Osteocyte (in vitro differentiated cells): ENCODE measurements around the gene SPATA16. TPM values are rescaled to one million over a fixed set of nuclear protein-coding genes. Genes with fewer than 3 reads are reported as not detected.

Experiments
- DNase-seq: peaks from one replicate; pipeline ENCODE4 v3.0.0; 2021; ENCODE audit warnings: mixed read lengths; ENCODE audit not compliant: unreplicated experiment; ENCODE audit errors: extremely low spot score
- H3K27ac Mint-ChIP-seq: one replicate; pipeline ENCODE4 v1.8.0; 2021; ENCODE audit warnings: mild to moderate bottlenecking, mixed read lengths; ENCODE audit not compliant: unreplicated experiment
- H3K27me3 Mint-ChIP-seq: one replicate; pipeline ENCODE4 v1.8.0; 2021; ENCODE audit warnings: mixed read lengths; ENCODE audit not compliant: unreplicated experiment
- H3K36me3 Mint-ChIP-seq: one replicate; pipeline ENCODE4 v1.8.0; 2021; ENCODE audit warnings: mixed read lengths; ENCODE audit not compliant: unreplicated experiment
- H3K4me1 Mint-ChIP-seq: one replicate; pipeline ENCODE4 v1.8.0; 2021; ENCODE audit warnings: mixed read lengths; ENCODE audit not compliant: unreplicated experiment
- H3K4me3 Mint-ChIP-seq: one replicate; pipeline ENCODE4 v1.8.0; 2021; ENCODE audit warnings: mild to moderate bottlenecking, moderate library complexity, mixed read lengths; ENCODE audit not compliant: unreplicated experiment
- H3K9me3 Mint-ChIP-seq: one replicate; pipeline ENCODE4 v1.8.0; 2021; ENCODE audit warnings: mixed read lengths; ENCODE audit not compliant: unreplicated experiment
- total RNA-seq: library from RNA; stranded (reverse); gene quantifications from 2 replicates; pipeline ENCODE4 v1.2.1, GENCODE V29; 2021
- TF ChIP-seq, protein P1 (sequence below): fragments of 200-600 bp; sonication (generic); IDR thresholded peaks from 2 replicates; pipeline ENCODE4 v1.5.0; 2021; ENCODE audit warnings: antibody characterized with exemption, mild to moderate bottlenecking, moderate library complexity

Gene SPATA16
- total RNA-seq, 1 donor from 2014 or later = not detected

- H3K4me3 Mint-ChIP-seq = no peak overlapping the region
- H3K4me1 Mint-ChIP-seq = peaks cover 11% of the 10 kb centered on the region
- H3K9me3 Mint-ChIP-seq = peaks cover 5% of the 10 kb centered on the region
- H3K36me3 Mint-ChIP-seq = no peaks in the 10 kb centered on the region
- no peak for DNase-seq
- TF ChIP-seq, protein P1, sequence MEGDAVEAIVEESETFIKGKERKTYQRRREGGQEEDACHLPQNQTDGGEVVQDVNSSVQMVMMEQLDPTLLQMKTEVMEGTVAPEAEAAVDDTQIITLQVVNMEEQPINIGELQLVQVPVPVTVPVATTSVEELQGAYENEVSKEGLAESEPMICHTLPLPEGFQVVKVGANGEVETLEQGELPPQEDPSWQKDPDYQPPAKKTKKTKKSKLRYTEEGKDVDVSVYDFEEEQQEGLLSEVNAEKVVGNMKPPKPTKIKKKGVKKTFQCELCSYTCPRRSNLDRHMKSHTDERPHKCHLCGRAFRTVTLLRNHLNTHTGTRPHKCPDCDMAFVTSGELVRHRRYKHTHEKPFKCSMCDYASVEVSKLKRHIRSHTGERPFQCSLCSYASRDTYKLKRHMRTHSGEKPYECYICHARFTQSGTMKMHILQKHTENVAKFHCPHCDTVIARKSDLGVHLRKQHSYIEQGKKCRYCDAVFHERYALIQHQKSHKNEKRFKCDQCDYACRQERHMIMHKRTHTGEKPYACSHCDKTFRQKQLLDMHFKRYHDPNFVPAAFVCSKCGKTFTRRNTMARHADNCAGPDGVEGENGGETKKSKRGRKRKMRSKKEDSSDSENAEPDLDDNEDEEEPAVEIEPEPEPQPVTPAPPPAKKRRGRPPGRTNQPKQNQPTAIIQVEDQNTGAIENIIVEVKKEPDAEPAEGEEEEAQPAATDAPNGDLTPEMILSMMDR = no peak
- H3K27ac Mint-ChIP-seq = no peak overlapping the region
- no peaks in the 10 kb centered on the region for H3K27me3 Mint-ChIP-seq
Measured at GRCh38 chr3:172913911-172914655, 227.0 kb downstream of the SPATA16 start.

GRCh38 chr3:172911142-172911541, 229.9 kb downstream of the SPATA16 start:
- H3K4me1 Mint-ChIP-seq = peaks cover 3% of the 10 kb centered on the region
- TF ChIP-seq, protein P1 = no peak
- no peak overlapping the region for H3K27ac Mint-ChIP-seq
- H3K4me3 Mint-ChIP-seq = no peak overlapping the region
- H3K27me3 Mint-ChIP-seq = peaks cover 6% of the 10 kb centered on the region
- H3K9me3 Mint-ChIP-seq = peaks cover 5% of the 10 kb centered on the region
- no peak for DNase-seq
- no peaks in the 10 kb centered on the region for H3K36me3 Mint-ChIP-seq

DNA sequence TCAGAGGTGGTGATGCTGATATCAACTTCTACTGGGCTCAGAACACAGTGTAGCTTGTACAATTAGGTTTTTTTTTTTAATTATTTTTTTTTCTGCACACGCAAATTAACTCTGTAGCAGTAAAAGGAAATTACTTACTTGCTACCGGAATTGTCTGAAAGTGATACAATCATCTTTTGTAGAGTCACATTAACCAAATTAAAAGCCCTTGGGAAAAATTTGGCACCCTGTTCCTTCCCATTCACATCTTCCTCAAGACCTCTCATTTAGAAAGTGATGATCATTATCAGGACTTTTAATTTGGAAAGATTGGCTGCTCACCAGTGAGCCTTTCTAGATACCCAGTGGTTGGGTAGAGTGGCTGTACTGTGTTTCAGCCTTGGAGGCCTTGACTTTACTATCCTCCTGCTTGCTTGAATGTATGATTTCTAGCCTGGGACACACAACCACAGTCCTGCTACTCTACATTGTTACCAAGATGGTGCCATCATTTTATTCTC, 232.2 kb downstream of the SPATA16 start:
- no peak for DNase-seq
- no peaks in the 10 kb centered on the region for H3K36me3 Mint-ChIP-seq
- H3K9me3 Mint-ChIP-seq = peaks cover 5% of the 10 kb centered on the region
- no peak overlapping the region for H3K27ac Mint-ChIP-seq
- peaks cover 10% of the 10 kb centered on the region for H3K27me3 Mint-ChIP-seq
- H3K4me1 Mint-ChIP-seq = no peaks in the 10 kb centered on the region
- no peak overlapping the region for H3K4me3 Mint-ChIP-seq
- TF ChIP-seq, protein P1 = no peak

DNA sequence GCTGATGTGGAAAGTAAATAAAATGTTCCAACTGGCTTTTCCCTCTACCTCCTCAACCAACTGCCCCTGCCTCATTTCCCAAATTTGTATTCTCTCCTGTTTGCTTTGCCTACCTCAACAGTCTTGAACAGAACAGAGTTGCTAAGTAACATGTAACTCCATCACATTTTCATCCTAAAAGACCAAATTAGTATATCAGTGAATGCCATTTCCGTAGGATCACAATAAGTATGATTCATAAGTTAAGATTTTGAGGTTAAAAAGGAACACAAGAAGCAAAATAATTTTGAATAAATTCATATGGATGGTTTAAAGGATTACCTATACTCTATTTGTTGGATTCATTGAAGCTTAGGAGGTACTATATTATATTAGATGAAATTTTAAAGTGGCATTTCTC, 235.6 kb downstream of the SPATA16 start:
- H3K9me3 Mint-ChIP-seq = no peaks in the 10 kb centered on the region
- DNase-seq = no peak
- H3K4me1 Mint-ChIP-seq = no peaks in the 10 kb centered on the region
- TF ChIP-seq, protein P1 = no peak
- peaks cover 13% of the 10 kb centered on the region for H3K27me3 Mint-ChIP-seq
- H3K27ac Mint-ChIP-seq = no peak overlapping the region
- H3K4me3 Mint-ChIP-seq = no peak overlapping the region
- H3K36me3 Mint-ChIP-seq = no peaks in the 10 kb centered on the region

DNA sequence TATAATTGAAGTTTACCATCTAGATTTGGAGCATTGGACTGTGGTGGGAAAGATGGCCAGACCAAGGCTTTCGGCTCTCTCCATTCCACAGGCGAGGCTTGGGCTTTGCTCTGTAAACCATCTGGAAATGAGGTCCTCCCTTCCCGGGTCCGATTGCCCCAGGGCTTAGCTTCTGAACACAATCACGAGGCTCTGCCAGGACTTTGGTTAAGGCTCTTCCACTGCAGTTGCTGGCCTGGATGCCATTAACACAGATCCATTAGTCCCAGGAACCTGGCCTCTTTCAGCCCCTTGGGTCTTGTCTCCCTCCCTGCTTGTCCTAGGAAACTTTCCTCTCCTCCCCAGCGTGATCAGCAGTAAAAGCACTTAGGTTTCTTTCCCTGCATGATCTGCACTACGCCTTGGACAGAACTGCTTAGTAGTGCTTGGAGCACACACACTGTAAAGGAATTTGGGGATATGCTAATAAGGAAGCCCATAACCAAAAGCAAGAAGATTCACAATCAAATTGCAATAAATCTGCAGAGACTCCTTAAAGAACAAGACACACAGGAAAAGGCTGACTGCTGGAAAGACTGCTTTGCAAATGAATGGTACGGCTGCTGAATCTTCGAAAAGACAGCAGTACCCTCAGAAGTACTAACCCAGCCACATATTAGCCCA, 236.2 kb downstream of the SPATA16 start:
- no peaks in the 10 kb centered on the region for H3K4me1 Mint-ChIP-seq
- DNase-seq = no peak
- H3K36me3 Mint-ChIP-seq = no peaks in the 10 kb centered on the region
- H3K4me3 Mint-ChIP-seq = no peak overlapping the region
- peaks cover 15% of the 10 kb centered on the region for H3K27me3 Mint-ChIP-seq
- no peak overlapping the region for H3K27ac Mint-ChIP-seq
- peaks cover 2% of the 10 kb centered on the region for H3K9me3 Mint-ChIP-seq
- TF ChIP-seq, protein P1 = no peak
